Glutamatergic neuron (in vitro differentiated cells): Measurements from ENCODE around the gene FOXR1. TPM values are rescaled to one million over a fixed set of nuclear protein-coding genes. Genes with fewer than 3 reads are reported as not detected.

ENCODE experiments used
- DNase-seq: peaks from one replicate; pipeline ENCODE4 v3.0.0; 2022
- H3K27ac Mint-ChIP-seq: one replicate; pipeline ENCODE4 v1.8.0; 2020; ENCODE audit warnings: mild to moderate bottlenecking, mixed read lengths, inconsistent platforms; ENCODE audit not compliant: unreplicated experiment
- H3K27me3 Mint-ChIP-seq: one replicate; pipeline ENCODE4 v1.8.0; 2020; ENCODE audit warnings: mild to moderate bottlenecking, moderate library complexity, mixed read lengths, inconsistent platforms; ENCODE audit not compliant: unreplicated experiment
- H3K36me3 Mint-ChIP-seq: one replicate; pipeline ENCODE4 v1.8.0; 2020; ENCODE audit warnings: mild to moderate bottlenecking, mixed read lengths, inconsistent platforms; ENCODE audit not compliant: unreplicated experiment
- H3K4me1 Mint-ChIP-seq: one replicate; pipeline ENCODE4 v1.8.0; 2020; ENCODE audit warnings: mild to moderate bottlenecking, low read depth, mixed read lengths, inconsistent platforms; ENCODE audit not compliant: unreplicated experiment
- H3K4me3 Mint-ChIP-seq: one replicate; pipeline ENCODE4 v1.8.0; 2020; ENCODE audit warnings: mild to moderate bottlenecking, mixed read lengths, inconsistent platforms; ENCODE audit not compliant: unreplicated experiment
- H3K9me3 Mint-ChIP-seq: one replicate; pipeline ENCODE4 v1.8.0; 2020; ENCODE audit warnings: mild to moderate bottlenecking, moderate library complexity, mixed read lengths, inconsistent platforms; ENCODE audit not compliant: unreplicated experiment
- CTCF ChIP-seq: fragments of 200-600 bp; sonication (generic); IDR thresholded peaks from one replicate; pipeline ENCODE4 v1.5.0; 2021; ENCODE audit not compliant: partially characterized antibody, unreplicated experiment
- total RNA-seq: library from RNA; stranded (reverse); fragmentation: NEBNext Ultra II Directional; extraction: Animal tissue kit (Norgen Biotek cat#: 25700); gene quantifications from one replicate; pipeline ENCODE4 v1.2.1, GENCODE V29; 2021; ENCODE audit not compliant: unreplicated experiment

FOXR1 gene
- total RNA-seq, 1 donor from 2014 or later = not detected

- peaks cover 16% of the 10 kb centered on the region for H3K9me3 Mint-ChIP-seq
- no peak for TF ChIP-seq CTCF
- H3K36me3 Mint-ChIP-seq = no peaks in the 10 kb centered on the region
- peak overlapping the region; percentile 87 for H3K4me3 Mint-ChIP-seq
- H3K27ac Mint-ChIP-seq = peak overlapping the region; percentile 11
- DNase-seq = peak; percentile 82
- peaks cover 34% of the 10 kb centered on the region for H3K4me1 Mint-ChIP-seq
- H3K27me3 Mint-ChIP-seq = peaks cover 8% of the 10 kb centered on the region
These were observed 46.7 kb upstream of the FOXR1 start for GRCh38 chr11:118924591-118925585.

GRCh38 chr11:118927554-118928100 lies 43.9 kb upstream of the FOXR1 start:
- Mint-ChIP-seq H3K27me3 (peaks cover 8% of the 10 kb centered on the region), H3K27ac (peak overlapping the region; percentile 90)

GRCh38 chr11:118928101-118928869 lies 43.3 kb upstream of the FOXR1 start:
- peak; percentile 85 for TF ChIP-seq CTCF
- Mint-ChIP-seq H3K9me3 (peaks cover 15% of the 10 kb centered on the region), H3K36me3 (no peaks in the 10 kb centered on the region), H3K27me3 (peaks cover 8% of the 10 kb centered on the region), H3K4me3 (peak overlapping the region; percentile 95), H3K27ac (peak overlapping the region; percentile 90), H3K4me1 (peaks cover 25% of the 10 kb centered on the region)
- peak; percentile 93 for DNase-seq

More at GRCh38 chr11:118927554-118928100, 43.9 kb upstream of the FOXR1 start:
- no peak for DNase-seq
- peaks cover 15% of the 10 kb centered on the region for H3K9me3 Mint-ChIP-seq
- no peaks in the 10 kb centered on the region for H3K36me3 Mint-ChIP-seq
- TF ChIP-seq CTCF = no peak
- peaks cover 25% of the 10 kb centered on the region for H3K4me1 Mint-ChIP-seq
- H3K4me3 Mint-ChIP-seq = peak overlapping the region; percentile 95

- H3K9me3 Mint-ChIP-seq = peaks cover 12% of the 10 kb centered on the region
- no peaks in the 10 kb centered on the region for H3K36me3 Mint-ChIP-seq
- H3K4me3 Mint-ChIP-seq = peak overlapping the region; percentile 95
- H3K4me1 Mint-ChIP-seq = peaks cover 19% of the 10 kb centered on the region
- peak overlapping the region; percentile 90 for H3K27ac Mint-ChIP-seq
- peak; percentile 65 for DNase-seq
- no peak for TF ChIP-seq CTCF
- peaks cover 8% of the 10 kb centered on the region for H3K27me3 Mint-ChIP-seq
These were observed 42.6 kb upstream of the FOXR1 start for GRCh38 chr11:118928870-118929500.
